GM23338 (cell line): ENCODE results near the gene ADIPOR1. TPM values are rescaled to one million over a fixed set of nuclear protein-coding genes. Genes with fewer than 3 reads are reported as not detected.

Source experiments
- ATAC-seq: fragments of 200-7000 bp; cut with Tn5 transposase; 3 replicates; pipeline ENCODE4 v1.9.1; 2020
- DNase-seq: peaks from one replicate; pipeline ENCODE4 v3.0.0-alpha.2; 2015; ENCODE audit warnings: low spot score
- H2AFZ ChIP-seq: fragments of 200-600 bp; sonication (generic); 2 replicates; pipeline ENCODE4 v1.8.0; 2016; ENCODE audit warnings: antibody characterized with exemption, mild to moderate bottlenecking, moderate library complexity
- H3F3A ChIP-seq: fragments of 200-600 bp; sonication (generic); replicated peaks from 2 replicates; pipeline ENCODE4 v1.8.0; 2017; ENCODE audit warnings: antibody characterized with exemption, mixed run types, low read depth
- H3K27ac ChIP-seq: fragments of 200-600 bp; sonication (generic); 2 replicates; pipeline ENCODE4 v1.6.1; 2016; ENCODE audit warnings: low read depth
- H3K27me3 ChIP-seq: fragments of 200-600 bp; sonication (generic); 2 replicates; pipeline ENCODE4 v1.8.0; 2016; ENCODE audit warnings: mild to moderate bottlenecking, mixed run types, moderate library complexity; ENCODE audit not compliant: insufficient read depth
- H3K36me3 ChIP-seq: fragments of 200-600 bp; sonication (generic); 2 replicates; pipeline ENCODE4 v1.8.0; 2016; ENCODE audit warnings: mild to moderate bottlenecking; ENCODE audit not compliant: insufficient read depth
- H3K4me1 ChIP-seq: fragments of 200-600 bp; sonication (generic); 2 replicates; pipeline ENCODE4 v1.8.0; 2016; ENCODE audit warnings: mild to moderate bottlenecking, moderate library complexity; ENCODE audit not compliant: insufficient read depth
- H3K4me2 ChIP-seq: fragments of 200-600 bp; sonication (generic); 2 replicates; pipeline ENCODE4 v1.7.1; 2017; ENCODE audit warnings: mixed run types
- H3K4me3 ChIP-seq: fragments of 200-600 bp; sonication (generic); 2 replicates; pipeline ENCODE4 v1.6.1; 2016; ENCODE audit warnings: mixed run types
- H3K79me2 ChIP-seq: fragments of 200-600 bp; sonication (generic); replicated peaks from 2 replicates; pipeline ENCODE4 v1.8.0; 2017; ENCODE audit warnings: mild to moderate bottlenecking; ENCODE audit not compliant: insufficient read depth
- H3K9me2 ChIP-seq: fragments of 200-600 bp; sonication (generic); 2 replicates; pipeline ENCODE4 v1.8.0; 2017; ENCODE audit not compliant: insufficient read depth
- H4K20me1 ChIP-seq: fragments of 200-600 bp; sonication (generic); replicated peaks from 2 replicates; pipeline ENCODE4 v1.8.0; 2017; ENCODE audit warnings: mild to moderate bottlenecking; ENCODE audit not compliant: insufficient read depth
- H3K27ac Mint-ChIP-seq: 2 replicates; pipeline ENCODE4 v1.8.0; 2020; ENCODE audit warnings: inconsistent platforms, mild to moderate bottlenecking, moderate library complexity, mixed read lengths
- H3K27me3 Mint-ChIP-seq: 3 replicates; pipeline ENCODE4 v1.8.0; 2022; ENCODE audit warnings: low read depth, mild to moderate bottlenecking, moderate library complexity, mixed read lengths, inconsistent platforms; ENCODE audit not compliant: insufficient read depth, poor library complexity
- H3K36me3 Mint-ChIP-seq: 3 replicates; pipeline ENCODE4 v1.8.0; 2021; ENCODE audit warnings: low read depth, mild to moderate bottlenecking, inconsistent platforms, moderate library complexity, mixed read lengths
- H3K4me1 Mint-ChIP-seq: 3 replicates; pipeline ENCODE4 v1.8.0; 2020; ENCODE audit warnings: mild to moderate bottlenecking, inconsistent platforms, mixed read lengths
- H3K4me3 Mint-ChIP-seq: 3 replicates; pipeline ENCODE4 v1.8.0; 2021; ENCODE audit warnings: moderate library complexity, mild to moderate bottlenecking, inconsistent platforms, mixed read lengths
- H3K9me3 Mint-ChIP-seq: 3 replicates; pipeline ENCODE4 v1.8.0; 2020; ENCODE audit warnings: moderate library complexity, mild to moderate bottlenecking, inconsistent platforms, mixed read lengths
- CREB1 ChIP-seq: fragments of 250-450 bp; sonication (Bioruptor Pico); IDR thresholded peaks from 2 replicates; pipeline ENCODE4 v1.5.0; 2020; ENCODE audit warnings: low read depth, mild to moderate bottlenecking, moderate library complexity
- CTCF ChIP-seq, 2 experiments: fragments of 200-600 bp in 1 of 2; sonication (generic) in 1 of 2; conservative IDR thresholded peaks; 2 replicates each; pipeline versions ENCODE4 v1.5.1 to v1.6.1; 2016 to 2017; ENCODE audit warnings: antibody characterized with exemption in 2 of 2, low read depth in 2 of 2, mild to moderate bottlenecking in 2 of 2, moderate library complexity in 1 of 2
- ETS1 ChIP-seq: IDR thresholded peaks from 2 replicates; pipeline ENCODE4 v1.6.1; 2016; ENCODE audit warnings: antibody characterized with exemption
- EZH2 ChIP-seq: fragments of 200-600 bp; sonication (generic); IDR thresholded peaks from one replicate; pipeline ENCODE4 v1.8.0; 2017; ENCODE audit warnings: antibody characterized with exemption, mild to moderate bottlenecking, low read depth; ENCODE audit not compliant: unreplicated experiment
- EZH2phosphoT487 ChIP-seq: fragments of 200-600 bp; sonication (generic); IDR thresholded peaks from one replicate; pipeline ENCODE4 v1.8.1; 2018; ENCODE audit warnings: antibody characterized with exemption; ENCODE audit not compliant: unreplicated experiment
- JUNB ChIP-seq: IDR thresholded peaks from one replicate; pipeline ENCODE4 v1.6.1; 2016; ENCODE audit warnings: antibody characterized with exemption; ENCODE audit not compliant: unreplicated experiment
- NANOG ChIP-seq: IDR thresholded peaks from 2 replicates; pipeline ENCODE4 v1.6.1; 2016; ENCODE audit warnings: antibody characterized with exemption, borderline replicate concordance
- POLR2AphosphoS5 ChIP-seq: IDR thresholded peaks from 2 replicates; pipeline ENCODE4 v1.6.1; 2016; ENCODE audit warnings: antibody characterized with exemption, low read depth
- STAT1 ChIP-seq: IDR thresholded peaks from one replicate; pipeline ENCODE4 v1.6.1; 2016; ENCODE audit warnings: antibody characterized with exemption; ENCODE audit not compliant: unreplicated experiment
- ZNF114 ChIP-seq: fragments of 250-450 bp; sonication (Bioruptor Pico); IDR thresholded peaks from 2 replicates; pipeline ENCODE4 v1.5.0; 2020; ENCODE audit warnings: mild to moderate bottlenecking, moderate library complexity
- ZNF331 ChIP-seq: fragments of 250-450 bp; sonication (Bioruptor Pico); IDR thresholded peaks from 2 replicates; pipeline ENCODE4 v1.5.0; 2020; ENCODE audit warnings: low read depth, mild to moderate bottlenecking, moderate library complexity
- ZNF462 ChIP-seq: fragments of 250-450 bp; sonication (Bioruptor Pico); IDR thresholded peaks from 2 replicates; pipeline ENCODE4 v1.5.0; 2020; ENCODE audit warnings: mild to moderate bottlenecking, moderate library complexity
- polyA plus RNA-seq: library from polyadenylated mRNA; unstranded; fragments of >200 nt; fragmentation: Nextera tagmentation; extraction: Ambion mirVana; gene quantifications from 2 replicates; pipeline ENCODE4 v1.2.1, GENCODE V29; 2016
- total RNA-seq: library from RNA; depleted of rRNA; stranded (reverse); fragments of >200 nt; shearing (Covaris generic); gene quantifications from 2 replicates; pipeline ENCODE4 v1.2.3, GENCODE V29; 2014
- TF ChIP-seq, protein P1 (sequence below): IDR thresholded peaks from one replicate; pipeline ENCODE4 v1.6.1; 2018; ENCODE audit warnings: antibody characterized with exemption; ENCODE audit not compliant: unreplicated experiment

ADIPOR1 gene
- total and polyA plus RNA-seq, 2 experiments from 2014 or later = 47.2 to 59.1 TPM

DNA sequence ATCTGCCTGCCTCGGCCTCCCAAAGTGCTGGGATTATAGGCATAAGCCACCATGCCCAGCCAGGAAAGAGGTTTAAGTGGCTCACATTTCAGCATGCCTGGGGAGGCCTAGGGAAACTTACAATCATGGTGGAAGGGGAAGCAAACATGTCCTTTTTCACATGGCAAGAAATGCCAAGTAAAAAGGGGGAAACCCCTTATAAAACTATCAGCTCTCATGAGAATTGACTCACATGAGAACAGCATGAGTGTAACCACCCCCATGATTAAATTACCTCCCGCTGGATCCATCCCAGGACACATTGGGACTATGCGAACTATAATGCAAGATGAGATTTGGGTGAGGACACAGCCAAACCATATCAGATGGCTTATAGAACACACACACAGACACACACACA lies 22.3 kb downstream of the ADIPOR1 start:
- Histone ChIP-seq H3K4me1 (no peaks in the 10 kb centered on the region), H2AFZ (no peak overlapping the region), H4K20me1 (no peaks in the 10 kb centered on the region), H3K4me2 (no peak overlapping the region), H3K36me3 (no peaks in the 10 kb centered on the region), H3K27me3 (no peaks in the 10 kb centered on the region), H3K4me3 (no peak overlapping the region), H3K9me2 (no peaks in the 10 kb centered on the region), H3F3A (no peaks in the 10 kb centered on the region), H3K79me2 (no peaks in the 10 kb centered on the region), H3K27ac (no peak overlapping the region)
- Mint-ChIP-seq H3K4me3 (no peak overlapping the region), H3K27ac (no peak overlapping the region), H3K27me3 (no peaks in the 10 kb centered on the region), H3K36me3 (peaks cover 6% of the 10 kb centered on the region; the same call in 2 of the 3 replicates), H3K9me3 (peaks cover 4% of the 10 kb centered on the region; the same call in 1 of the 3 replicates), H3K4me1 (no peaks in the 10 kb centered on the region)
- DNase-seq (no peak), ATAC-seq (no peak)
- TF ChIP-seq JUNB (no peak), NANOG (no peak), ZNF114 (CRISPR knock-in tag) (no peak), ETS1 (no peak), CREB1 (no peak), EZH2phosphoT487 (no peak), CTCF (conservative IDR thresholded peaks at IDR 0.05; ENCODE audit: low read depth in 2 of 2) (no peak), EZH2 (no peak), ZNF331 (CRISPR knock-in tag) (no peak), STAT1 (no peak), POLR2AphosphoS5 (no peak), ZNF462 (no peak)
- TF ChIP-seq, protein P1, sequence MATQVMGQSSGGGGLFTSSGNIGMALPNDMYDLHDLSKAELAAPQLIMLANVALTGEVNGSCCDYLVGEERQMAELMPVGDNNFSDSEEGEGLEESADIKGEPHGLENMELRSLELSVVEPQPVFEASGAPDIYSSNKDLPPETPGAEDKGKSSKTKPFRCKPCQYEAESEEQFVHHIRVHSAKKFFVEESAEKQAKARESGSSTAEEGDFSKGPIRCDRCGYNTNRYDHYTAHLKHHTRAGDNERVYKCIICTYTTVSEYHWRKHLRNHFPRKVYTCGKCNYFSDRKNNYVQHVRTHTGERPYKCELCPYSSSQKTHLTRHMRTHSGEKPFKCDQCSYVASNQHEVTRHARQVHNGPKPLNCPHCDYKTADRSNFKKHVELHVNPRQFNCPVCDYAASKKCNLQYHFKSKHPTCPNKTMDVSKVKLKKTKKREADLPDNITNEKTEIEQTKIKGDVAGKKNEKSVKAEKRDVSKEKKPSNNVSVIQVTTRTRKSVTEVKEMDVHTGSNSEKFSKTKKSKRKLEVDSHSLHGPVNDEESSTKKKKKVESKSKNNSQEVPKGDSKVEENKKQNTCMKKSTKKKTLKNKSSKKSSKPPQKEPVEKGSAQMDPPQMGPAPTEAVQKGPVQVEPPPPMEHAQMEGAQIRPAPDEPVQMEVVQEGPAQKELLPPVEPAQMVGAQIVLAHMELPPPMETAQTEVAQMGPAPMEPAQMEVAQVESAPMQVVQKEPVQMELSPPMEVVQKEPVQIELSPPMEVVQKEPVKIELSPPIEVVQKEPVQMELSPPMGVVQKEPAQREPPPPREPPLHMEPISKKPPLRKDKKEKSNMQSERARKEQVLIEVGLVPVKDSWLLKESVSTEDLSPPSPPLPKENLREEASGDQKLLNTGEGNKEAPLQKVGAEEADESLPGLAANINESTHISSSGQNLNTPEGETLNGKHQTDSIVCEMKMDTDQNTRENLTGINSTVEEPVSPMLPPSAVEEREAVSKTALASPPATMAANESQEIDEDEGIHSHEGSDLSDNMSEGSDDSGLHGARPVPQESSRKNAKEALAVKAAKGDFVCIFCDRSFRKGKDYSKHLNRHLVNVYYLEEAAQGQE = no peak
